A549 (cell line): ENCODE measurements around the gene FSTL3. TPM values are rescaled to one million over a fixed set of nuclear protein-coding genes. Genes with fewer than 3 reads are reported as not detected.

ENCODE experiments used
- ATAC-seq, 2 experiments: fragments of 200-7000 bp in 1 of 2; fragments of >200 bp in 1 of 2; cut with Nextera tagmentation in 1 of 2; cut with Tn5 transposase in 1 of 2; 3 replicates each; pipeline versions ENCODE4 v1.8.0 to v1.9.1; 2018 to 2020; ENCODE audit warnings: mild to moderate bottlenecking in 1 of 2, moderate library complexity in 1 of 2
- CTCF ChIA-PET: fragments of 300-600 bp; sonication (Branson Sonifier 250); formaldehyde crosslinking; extraction: SDS; loops from one replicate; lab custom pipeline; 2021; ENCODE audit warnings: antibody characterized with exemption, inconsistent platforms; lab: Yijun Ruan, JAX
- POLR2A ChIA-PET: fragments of 350-600 bp; formaldehyde crosslinking; extraction: SDS; loops from one replicate; lab custom pipeline; 2021; ENCODE audit warnings: antibody characterized with exemption, inconsistent platforms; lab: Yijun Ruan, JAX
- DNase-seq, 2 experiments: peaks; one replicate each; pipeline versions ENCODE4 v3.0.0 to v3.0.0-alpha.2; 2011 to 2016; ENCODE audit warnings: low read depth in 1 of 2, low spot score in 1 of 2
- FAIRE-seq: peaks from 2 replicates; lab custom pipeline; 2011; peaks lifted over from hg19 to GRCh38; lab: Jason Lieb, UNC
- H3K27ac ChIP-seq, 2 experiments: fragments of >200 bp; sonication (Bioruptor Twin); formaldehyde crosslinking; 3 replicates each; pipeline ENCODE4 v1.5.1; 2016 to 2017
- H3K4me1 ChIP-seq: fragments of >200 bp; sonication (Bioruptor Twin); formaldehyde crosslinking; 3 replicates; pipeline ENCODE4 v1.6.1; 2016
- H3K4me2 ChIP-seq: fragments of >200 bp; sonication (Bioruptor Twin); formaldehyde crosslinking; 3 replicates; pipeline ENCODE4 v1.6.1; 2016
- H3K4me3 ChIP-seq: fragments of >200 bp; sonication (Bioruptor Twin); formaldehyde crosslinking; 3 replicates; pipeline ENCODE4 v1.5.1; 2016
- H3K9me3 ChIP-seq: fragments of >200 bp; sonication (Bioruptor Twin); formaldehyde crosslinking; 3 replicates; pipeline ENCODE4 v1.6.1; 2016
- ATOH8 ChIP-seq: fragments of 250-450 bp; sonication (Bioruptor Pico); IDR thresholded peaks from 2 replicates; pipeline ENCODE4 v1.5.0; 2020; ENCODE audit warnings: low read depth, mild to moderate bottlenecking, moderate library complexity
- BHLHE40 ChIP-seq: IDR thresholded peaks from 2 replicates; pipeline ENCODE4 v1.6.1; 2012; ENCODE audit warnings: low read depth, low read length, inconsistent platforms
- CEBPB ChIP-seq, 2 experiments: fragments of >200 bp in 1 of 2; sonication (Bioruptor Twin) in 1 of 2; formaldehyde crosslinking in 1 of 2; IDR thresholded peaks; 2 replicates each; pipeline ENCODE4 v1.6.1; 2012 to 2016
- CTCF ChIP-seq: fragments of >200 bp; sonication (Bioruptor Twin); formaldehyde crosslinking; IDR thresholded peaks from 3 replicates; pipeline ENCODE4 v1.5.1; 2016
- E2F6 ChIP-seq: IDR thresholded peaks from 2 replicates; pipeline ENCODE4 v1.6.1; 2012; ENCODE audit warnings: low read depth, borderline replicate concordance
- EHMT2 ChIP-seq: fragments of 200-600 bp; sonication (generic); IDR thresholded peaks from 2 replicates; pipeline ENCODE4 v1.6.1; 2016; ENCODE audit warnings: antibody characterized with exemption, low read depth, mild to moderate bottlenecking, moderate library complexity
- ELK1 ChIP-seq: fragments of 150-350 bp; IDR thresholded peaks from 2 replicates; pipeline ENCODE4 v1.6.1; 2014; ENCODE audit warnings: low read depth, mild to moderate bottlenecking, low read length
- ESRRA ChIP-seq: fragments of 150-350 bp; IDR thresholded peaks from 2 replicates; pipeline ENCODE4 v1.6.1; 2014; ENCODE audit warnings: mild to moderate bottlenecking, low read length, borderline replicate concordance
- HEYL ChIP-seq: fragments of 250-450 bp; sonication (Bioruptor Pico); IDR thresholded peaks from 2 replicates; pipeline ENCODE4 v1.8.0; 2021; ENCODE audit warnings: mild to moderate bottlenecking, moderate library complexity
- HOXA7 ChIP-seq: fragments of 250-450 bp; sonication (Bioruptor Pico); IDR thresholded peaks from 2 replicates; pipeline ENCODE4 v1.5.0; 2020; ENCODE audit warnings: mild to moderate bottlenecking, moderate library complexity
- JUNB ChIP-seq: fragments of >200 bp; sonication (Bioruptor Twin); formaldehyde crosslinking; IDR thresholded peaks from 2 replicates; pipeline ENCODE4 v1.6.1; 2016
- KDM5A ChIP-seq: fragments of 200-600 bp; sonication (generic); IDR thresholded peaks from 2 replicates; pipeline ENCODE4 v1.6.1; 2016; ENCODE audit warnings: antibody characterized with exemption, mild to moderate bottlenecking
- MYC ChIP-seq: IDR thresholded peaks from 2 replicates; pipeline ENCODE4 v1.6.1; 2012; ENCODE audit warnings: mild to moderate bottlenecking, inconsistent platforms, low read length, improper control_type of control experiment, borderline replicate concordance
- NFE2L2 ChIP-seq: fragments of 150-350 bp; conservative IDR thresholded peaks from 2 replicates; pipeline ENCODE4 v1.6.1; 2014; ENCODE audit warnings: low read length
- NR3C1 ChIP-seq: fragments of >200 bp; sonication (Bioruptor Twin); formaldehyde crosslinking; IDR thresholded peaks from 3 replicates; pipeline ENCODE4 v1.6.1; 2017
- PBX3 ChIP-seq: IDR thresholded peaks from 2 replicates; pipeline ENCODE4 v1.6.1; 2012
- POLR2A ChIP-seq: IDR thresholded peaks from 2 replicates; pipeline ENCODE4 v1.6.1; 2012; ENCODE audit warnings: mild to moderate bottlenecking, low read length
- POLR2AphosphoS2 ChIP-seq: conservative IDR thresholded peaks from 2 replicates; pipeline ENCODE4 v1.6.1; 2012; ENCODE audit warnings: low read length, improper control_type of control experiment, inconsistent platforms
- RCOR1 ChIP-seq: fragments of 150-350 bp; IDR thresholded peaks from 2 replicates; pipeline ENCODE4 v1.6.1; 2014; ENCODE audit warnings: antibody characterized with exemption, low read length, low read depth
- REST ChIP-seq: fragments of 200-600 bp; sonication (generic); IDR thresholded peaks from 2 replicates; pipeline ENCODE4 v1.6.1; 2016; ENCODE audit warnings: antibody characterized with exemption, mild to moderate bottlenecking, moderate library complexity
- RNF2 ChIP-seq: fragments of 200-600 bp; sonication (generic); IDR thresholded peaks from 2 replicates; pipeline ENCODE4 v1.6.1; 2016; ENCODE audit warnings: low read depth, mild to moderate bottlenecking, antibody characterized with exemption, moderate library complexity, borderline replicate concordance
- ZNF302 ChIP-seq: fragments of 250-450 bp; sonication (Bioruptor Pico); IDR thresholded peaks from 2 replicates; pipeline ENCODE4 v1.9.0; 2021; ENCODE audit warnings: inconsistent platforms, mild to moderate bottlenecking, moderate library complexity
- ZSCAN20 ChIP-seq: fragments of 250-450 bp; sonication (Bioruptor Pico); IDR thresholded peaks from 2 replicates; pipeline ENCODE4 v1.8.0; 2022; ENCODE audit warnings: mild to moderate bottlenecking, moderate library complexity
- WGBS: methylation state at CpG from one replicate; pipeline ENCODE4 v1.1.6; 2017; ENCODE audit errors: missing lambda C conversion rate; 5-methylcytosine and 5-hydroxymethylcytosine counted together
- polyA plus RNA-seq, 4 experiments: library from polyadenylated mRNA; depleted of rRNA in 3 of 4; stranded (reverse); fragments of >200 nt; fragmentation: RNase III in 1 of 4; extraction: RNeasy Plus Mini Kit Qiagen cat#74134 plus additional on column Dnase treatment in 1 of 4; gene quantifications; 2 replicates in 3 of 4; 3 replicates in 1 of 4; pipeline ENCODE4 v1.2.3, GENCODE V29; 2011 to 2017

FSTL3 gene
- polyA plus RNA-seq, 2 of the 4 experiments (the other 2 are of a cell fraction) = 58.1 to 131 TPM

- Histone ChIP-seq H3K27ac (no peak overlapping the region), H3K4me3 (no peak overlapping the region), H3K9me3 (no peaks in the 10 kb centered on the region), H3K4me1 (no peaks in the 10 kb centered on the region), H3K4me2 (no peak overlapping the region)
- ATAC-seq (no peak), FAIRE-seq (no peak), DNase-seq (no peak)
- ChIA-PET CTCF (interaction anchor here (0.6 kb wide), 1 partner anchor 134 kb away, joined by 4 read pairs; no protein-coding TSS in a partner anchor), POLR2A (no interaction called here)
- no peak for TF ChIP-seq RNF2
- no peak for TF ChIP-seq EHMT2
- no peak for TF ChIP-seq BHLHE40
- no peak for TF ChIP-seq CEBPB (IDR thresholded peaks at IDR 0.05)
- TF ChIP-seq NFE2L2 = no peak
- TF ChIP-seq HOXA7 (CRISPR knock-in tag) = no peak
- TF ChIP-seq JUNB = no peak
- TF ChIP-seq KDM5A = no peak
- TF ChIP-seq CTCF = no peak
- no peak for TF ChIP-seq ATOH8
- no peak for TF ChIP-seq ELK1
- no peak for TF ChIP-seq REST
- no peak for TF ChIP-seq POLR2AphosphoS2
- TF ChIP-seq MYC = no peak
- 91% methylated on average over 17 of the region's 24 CpGs for WGBS
Observed at GRCh38 chr19:651991-652390, 24.2 kb upstream of the FSTL3 start.

- FAIRE-seq (no peak), DNase-seq (no peak), ATAC-seq (no peak)
- POLR2A ChIA-PET = no interaction called here
- no peak overlapping the region for H3K4me2 ChIP-seq
- no peak overlapping the region for H3K4me3 ChIP-seq
- no peaks in the 10 kb centered on the region for H3K9me3 ChIP-seq
- no peak overlapping the region for H3K27ac ChIP-seq
- H3K4me1 ChIP-seq = no peaks in the 10 kb centered on the region
- CTCF ChIA-PET = no interaction called here
- 98% methylated on average over 11 of the region's 54 CpGs for WGBS
- TF ChIP-seq POLR2A (no peak), RCOR1 (no peak), PBX3 (no peak), E2F6 (no peak), ZNF302 (no peak), ESRRA (no peak), HEYL (no peak), CEBPB (IDR thresholded peaks at IDR 0.05) (no peak), NR3C1 (no peak), ATOH8 (no peak), CTCF (no peak), ZSCAN20 (CRISPR knock-in tag) (no peak), RNF2 (no peak), NFE2L2 (no peak)
Observed at GRCh38 chr19:652467-653389, 23.5 kb upstream of the FSTL3 start.
